Measurements from ENCODE around the gene C11orf21. TPM values are rescaled to one million over a fixed set of nuclear protein-coding genes. Genes with fewer than 3 reads are reported as not detected.
"Not testable (repeated sequence)": the region's sequence is repeated elsewhere in the genome, so short reads cannot be mapped to it uniquely, and the experiment has no call there.

C11orf21 gene
- total RNA-seq, 1 experiment from 2014 or later, result not detected

DNA sequence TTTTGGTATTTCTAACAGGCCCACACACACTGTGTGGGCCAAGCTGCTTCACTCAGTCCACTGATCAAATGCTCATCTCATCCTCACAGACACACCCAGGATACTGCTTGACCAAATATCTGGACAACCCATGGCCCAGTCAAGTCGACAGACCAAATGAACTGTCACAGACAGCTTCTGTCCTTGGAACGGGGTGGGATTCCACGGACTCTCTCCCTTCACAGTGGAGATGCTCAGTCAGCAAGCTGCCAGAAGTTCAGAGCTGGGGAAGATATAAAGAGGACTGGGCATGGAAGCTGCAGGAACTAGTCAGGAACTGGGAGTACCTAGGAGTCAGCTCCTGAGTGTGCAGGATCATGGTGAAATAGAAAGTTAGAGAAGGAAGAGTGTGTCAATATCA lies 40.8 kb upstream of the C11orf21 start:
- H3K9me2 ChIP-seq (replicated peaks; ENCODE audit: insufficient read depth, low read length), result no peaks in the 10 kb centered on the region
- no peaks in the 10 kb centered on the region for H3K4me1 ChIP-seq (ENCODE audit: low read length)
- H3K36me3 ChIP-seq (ENCODE audit: insufficient read depth, low read length), result no peaks in the 10 kb centered on the region
- no peaks in the 10 kb centered on the region for H3K9me3 ChIP-seq (ENCODE audit: low read length)
- no peak overlapping the region for H3K9ac ChIP-seq (ENCODE audit: low read length)
- no peak overlapping the region for H3K4me2 ChIP-seq (ENCODE audit: low read depth, low read length, poor library complexity, severe bottlenecking)
- H4K20me1 ChIP-seq (ENCODE audit: insufficient read depth, low read depth, low read length), result no peaks in the 10 kb centered on the region
- no peaks in the 10 kb centered on the region for H3K27me3 ChIP-seq (ENCODE audit: low read length)
- H3K27ac ChIP-seq (ENCODE audit: low read length), result no peak overlapping the region
- H2AFZ ChIP-seq (ENCODE audit: low read length), result no peak overlapping the region
- no peak overlapping the region for H3K4me3 ChIP-seq (ENCODE audit: low read length)
- no peaks in the 10 kb centered on the region for H3K79me2 ChIP-seq (ENCODE audit: low read length)
- no peak for DNase-seq

DNA sequence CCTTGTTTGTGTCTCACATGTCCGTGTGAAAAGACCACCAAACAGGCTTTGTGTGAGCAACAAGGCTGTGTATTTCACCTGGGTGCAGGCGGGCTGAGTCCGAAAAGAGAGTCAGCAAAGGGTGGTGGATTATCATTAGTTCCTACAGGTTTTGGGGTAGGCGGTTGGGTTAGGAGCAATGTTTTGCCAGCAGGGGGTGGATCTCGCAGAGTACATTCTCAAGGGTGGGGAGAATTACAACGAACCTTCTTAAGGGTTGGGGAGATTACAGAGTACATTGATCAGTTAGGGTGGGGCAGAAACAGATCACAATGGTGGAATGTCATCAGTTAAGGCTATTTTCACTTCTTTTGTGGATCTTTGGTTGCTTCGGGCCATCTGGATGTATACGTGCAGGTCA lies 37.0 kb upstream of the C11orf21 start:
- not testable (repeated sequence) for H3K4me1 ChIP-seq (ENCODE audit: low read length); H3K4me2 ChIP-seq (ENCODE audit: low read depth, low read length, poor library complexity, severe bottlenecking); H3K9ac ChIP-seq (ENCODE audit: low read length); H3K27ac ChIP-seq (ENCODE audit: low read length); H3K79me2 ChIP-seq (ENCODE audit: low read length); H4K20me1 ChIP-seq (ENCODE audit: insufficient read depth, low read depth, low read length); H3K9me3 ChIP-seq (ENCODE audit: low read length); H3K27me3 ChIP-seq (ENCODE audit: low read length); H3K4me3 ChIP-seq (ENCODE audit: low read length); H3K9me2 ChIP-seq (replicated peaks; ENCODE audit: insufficient read depth, low read length); H3K36me3 ChIP-seq (ENCODE audit: insufficient read depth, low read length); H2AFZ ChIP-seq (ENCODE audit: low read length)
- peak; percentile 56 for DNase-seq

DNA sequence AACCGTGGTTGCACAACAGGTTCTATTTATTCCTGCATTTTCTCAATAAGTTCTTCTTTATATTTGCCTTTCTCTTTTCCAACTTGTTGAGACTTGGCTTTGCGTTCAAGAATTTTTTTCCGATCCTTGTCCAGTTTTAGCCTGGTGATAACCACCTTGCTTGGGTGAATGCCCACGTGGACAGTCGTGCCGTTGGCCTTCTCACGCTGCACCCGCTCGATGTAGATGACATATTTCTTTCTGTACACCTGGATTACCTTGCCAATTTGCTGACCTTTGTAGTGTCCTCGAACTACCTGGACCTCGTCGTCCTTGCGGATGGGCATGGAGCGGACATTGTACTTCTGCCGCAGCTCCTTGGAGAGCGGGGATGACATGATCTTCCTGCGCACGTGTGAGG lies 33.6 kb upstream of the C11orf21 start:
- not testable (repeated sequence) for H3K36me3 ChIP-seq (ENCODE audit: insufficient read depth, low read length); H2AFZ ChIP-seq (ENCODE audit: low read length); H3K9ac ChIP-seq (ENCODE audit: low read length); H3K9me3 ChIP-seq (ENCODE audit: low read length); H3K4me1 ChIP-seq (ENCODE audit: low read length); H3K4me2 ChIP-seq (ENCODE audit: low read depth, low read length, poor library complexity, severe bottlenecking); H3K4me3 ChIP-seq (ENCODE audit: low read length); H3K9me2 ChIP-seq (replicated peaks; ENCODE audit: insufficient read depth, low read length); H3K79me2 ChIP-seq (ENCODE audit: low read length); H4K20me1 ChIP-seq (ENCODE audit: insufficient read depth, low read depth, low read length); H3K27ac ChIP-seq (ENCODE audit: low read length); H3K27me3 ChIP-seq (ENCODE audit: low read length); DNase-seq

DNA sequence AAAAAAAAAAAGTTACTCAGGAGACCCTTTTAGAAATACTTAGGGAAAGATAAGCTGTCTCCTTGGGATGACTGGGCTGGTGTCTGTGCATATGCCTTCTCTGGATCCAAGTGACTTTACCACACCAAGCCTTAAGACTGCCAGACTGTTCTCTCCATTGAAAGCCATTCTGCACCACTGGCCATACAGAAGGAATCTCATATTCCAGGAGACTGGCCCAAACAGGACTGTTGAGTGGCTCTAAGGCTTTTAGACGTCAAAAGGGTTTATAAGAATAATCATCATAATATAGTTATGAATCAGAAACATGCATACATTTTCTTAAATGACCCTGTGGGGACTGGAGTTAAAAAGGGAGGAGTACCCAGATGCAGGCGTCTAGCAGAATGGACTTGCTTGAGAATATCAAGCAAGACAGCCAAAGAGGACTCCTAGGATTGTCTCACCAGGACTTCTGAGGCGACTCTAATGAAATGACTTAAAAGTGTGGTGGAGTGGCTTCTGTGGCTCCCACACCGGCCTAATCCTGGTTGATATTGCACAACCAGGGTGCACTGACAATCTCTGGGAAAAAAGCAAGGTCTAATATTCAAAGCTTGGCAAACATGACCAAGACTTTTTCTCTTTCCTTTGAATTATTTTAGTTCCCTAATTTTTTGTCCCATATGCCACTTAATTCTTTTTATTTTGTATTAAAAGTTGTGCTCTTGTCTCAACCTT lies 31.9 kb upstream of the C11orf21 start:
- H3K27me3 ChIP-seq (ENCODE audit: low read length); H3K9ac ChIP-seq (ENCODE audit: low read length); H2AFZ ChIP-seq (ENCODE audit: low read length); H3K27ac ChIP-seq (ENCODE audit: low read length); H3K4me3 ChIP-seq (ENCODE audit: low read length); H3K4me1 ChIP-seq (ENCODE audit: low read length); H4K20me1 ChIP-seq (ENCODE audit: insufficient read depth, low read depth, low read length); H3K36me3 ChIP-seq (ENCODE audit: insufficient read depth, low read length); H3K9me2 ChIP-seq (replicated peaks; ENCODE audit: insufficient read depth, low read length); DNase-seq; H3K9me3 ChIP-seq (ENCODE audit: low read length); H3K79me2 ChIP-seq (ENCODE audit: low read length); H3K4me2 ChIP-seq (ENCODE audit: low read depth, low read length, poor library complexity, severe bottlenecking): not testable (repeated sequence)

DNA sequence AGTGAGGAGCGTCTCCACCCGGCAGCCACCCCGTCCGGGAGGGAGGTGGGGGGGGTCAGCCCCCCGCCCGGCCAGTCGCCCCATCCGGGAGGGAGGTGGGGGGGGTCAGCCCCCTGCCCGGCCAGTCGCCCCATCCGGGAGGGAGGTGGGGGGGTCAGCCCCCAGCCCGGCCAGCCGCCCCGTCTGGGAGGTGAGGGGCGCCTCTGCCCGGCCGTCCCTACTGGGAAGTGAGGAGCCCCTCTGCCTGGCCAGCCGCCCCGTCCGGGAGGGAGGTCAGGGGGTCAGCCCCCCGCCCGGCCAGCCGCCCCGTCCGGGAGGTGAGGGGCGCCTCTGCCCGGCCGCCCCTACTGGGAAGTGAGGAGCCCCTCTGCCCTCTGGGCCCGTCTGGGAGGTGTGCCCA lies 30.9 kb upstream of the C11orf21 start:
- H3K4me3 ChIP-seq (ENCODE audit: low read length); H3K79me2 ChIP-seq (ENCODE audit: low read length): not testable (repeated sequence)

DNA sequence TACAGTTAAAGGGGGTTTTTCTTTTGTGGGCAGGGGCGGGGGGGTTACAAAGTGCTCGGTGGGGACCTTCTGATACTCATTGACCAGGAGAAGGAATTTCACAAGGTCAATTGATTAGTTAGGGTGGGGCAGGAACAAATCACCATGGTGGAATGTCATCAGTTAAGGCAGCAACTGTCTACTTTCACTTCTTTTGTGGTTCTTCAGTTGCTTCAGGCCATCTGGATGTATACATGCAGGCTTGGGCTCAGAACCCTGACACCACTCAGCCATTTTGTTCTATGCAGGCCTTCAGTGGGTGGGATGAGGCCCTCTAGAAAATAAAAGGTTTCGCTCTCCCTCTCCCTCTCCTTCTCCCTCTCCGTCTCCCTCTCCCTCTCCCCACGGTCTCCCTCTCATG lies 29.7 kb upstream of the C11orf21 start:
- Histone ChIP-seq H3K9me2 (replicated peaks; ENCODE audit: insufficient read depth, low read length) (no peaks in the 10 kb centered on the region), H3K27me3 (ENCODE audit: low read length) (no peaks in the 10 kb centered on the region), H3K27ac (ENCODE audit: low read length) (no peak overlapping the region), H4K20me1 (ENCODE audit: insufficient read depth, low read depth, low read length) (no peaks in the 10 kb centered on the region), H2AFZ (ENCODE audit: low read length) (no peak overlapping the region), H3K4me1 (ENCODE audit: low read length) (no peaks in the 10 kb centered on the region), H3K79me2 (ENCODE audit: low read length) (no peaks in the 10 kb centered on the region), H3K9ac (ENCODE audit: low read length) (no peak overlapping the region), H3K4me2 (ENCODE audit: low read depth, low read length, poor library complexity, severe bottlenecking) (no peak overlapping the region), H3K9me3 (ENCODE audit: low read length) (no peaks in the 10 kb centered on the region), H3K4me3 (ENCODE audit: low read length) (no peak overlapping the region), H3K36me3 (ENCODE audit: insufficient read depth, low read length) (no peaks in the 10 kb centered on the region)
- no peak for DNase-seq

More for the DNA sequence above, 30.9 kb upstream of the C11orf21 start:
- not testable (repeated sequence) for H3K36me3 ChIP-seq (ENCODE audit: insufficient read depth, low read length); DNase-seq; H4K20me1 ChIP-seq (ENCODE audit: insufficient read depth, low read depth, low read length); H3K9me2 ChIP-seq (replicated peaks; ENCODE audit: insufficient read depth, low read length); H3K4me2 ChIP-seq (ENCODE audit: low read depth, low read length, poor library complexity, severe bottlenecking); H3K4me1 ChIP-seq (ENCODE audit: low read length); H3K27ac ChIP-seq (ENCODE audit: low read length); H2AFZ ChIP-seq (ENCODE audit: low read length); H3K9ac ChIP-seq (ENCODE audit: low read length); H3K9me3 ChIP-seq (ENCODE audit: low read length); H3K27me3 ChIP-seq (ENCODE audit: low read length)

DNA sequence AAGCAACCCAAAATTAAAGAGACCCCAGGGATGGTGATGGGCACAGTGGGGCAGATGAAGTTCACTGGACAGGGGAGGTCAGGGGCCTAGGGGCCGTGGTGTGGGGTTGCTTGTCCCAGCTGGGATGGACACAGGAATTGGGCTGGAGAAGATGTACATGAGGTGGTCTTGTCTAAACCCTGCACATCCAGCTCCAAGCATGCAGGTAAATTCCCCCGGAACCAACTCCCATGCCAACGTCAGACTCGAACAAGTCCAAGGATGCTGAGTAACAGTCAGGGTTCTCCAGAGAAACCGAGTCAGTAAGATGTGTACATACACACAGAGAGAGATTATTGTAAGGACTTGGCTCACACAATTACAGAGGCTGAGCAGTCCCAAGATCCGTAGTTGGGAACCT lies 29.0 kb upstream of the C11orf21 start:
- H3K4me2 ChIP-seq (ENCODE audit: low read depth, low read length, poor library complexity, severe bottlenecking), result no peak overlapping the region
- no peaks in the 10 kb centered on the region for H3K36me3 ChIP-seq (ENCODE audit: insufficient read depth, low read length)
- no peak overlapping the region for H3K4me3 ChIP-seq (ENCODE audit: low read length)
- H3K27ac ChIP-seq (ENCODE audit: low read length), result no peak overlapping the region
- no peak for DNase-seq
- no peak overlapping the region for H2AFZ ChIP-seq (ENCODE audit: low read length)
- H3K9ac ChIP-seq (ENCODE audit: low read length), result no peak overlapping the region
- no peaks in the 10 kb centered on the region for H3K9me3 ChIP-seq (ENCODE audit: low read length)
- no peaks in the 10 kb centered on the region for H3K27me3 ChIP-seq (ENCODE audit: low read length)
- H3K9me2 ChIP-seq (replicated peaks; ENCODE audit: insufficient read depth, low read length), result no peaks in the 10 kb centered on the region
- H3K79me2 ChIP-seq (ENCODE audit: low read length), result no peaks in the 10 kb centered on the region
- H4K20me1 ChIP-seq (ENCODE audit: insufficient read depth, low read depth, low read length), result no peaks in the 10 kb centered on the region
- H3K4me1 ChIP-seq (ENCODE audit: low read length), result no peaks in the 10 kb centered on the region

DNA sequence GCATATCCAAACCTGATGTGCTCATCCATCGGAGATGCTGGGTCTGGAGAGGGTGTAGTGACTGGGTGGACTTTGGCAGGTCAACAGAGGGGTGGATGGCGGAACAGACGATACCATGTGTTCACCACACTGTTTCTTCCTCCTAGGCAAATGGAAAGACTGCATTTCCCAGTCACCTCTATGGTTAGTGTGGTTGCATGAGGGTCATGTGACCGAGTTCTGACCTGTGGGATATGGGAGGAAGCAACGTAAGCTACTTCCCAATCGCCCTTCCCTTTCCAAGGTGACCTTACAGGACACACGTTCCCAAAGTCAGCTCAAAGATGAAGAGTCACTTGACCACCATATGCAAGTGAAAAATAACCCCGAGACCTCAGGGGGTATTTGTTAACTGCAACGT lies 27.8 kb upstream of the C11orf21 start:
- Histone ChIP-seq H3K9me3 (ENCODE audit: low read length) (no peaks in the 10 kb centered on the region), H3K36me3 (ENCODE audit: insufficient read depth, low read length) (no peaks in the 10 kb centered on the region), H3K79me2 (ENCODE audit: low read length) (no peaks in the 10 kb centered on the region), H3K4me3 (ENCODE audit: low read length) (no peak overlapping the region), H4K20me1 (ENCODE audit: insufficient read depth, low read depth, low read length) (no peaks in the 10 kb centered on the region), H3K9me2 (replicated peaks; ENCODE audit: insufficient read depth, low read length) (no peaks in the 10 kb centered on the region), H3K27ac (ENCODE audit: low read length) (no peak overlapping the region), H3K9ac (ENCODE audit: low read length) (no peak overlapping the region), H3K4me2 (ENCODE audit: low read depth, low read length, poor library complexity, severe bottlenecking) (no peak overlapping the region), H2AFZ (ENCODE audit: low read length) (no peak overlapping the region), H3K4me1 (ENCODE audit: low read length) (no peaks in the 10 kb centered on the region), H3K27me3 (ENCODE audit: low read length) (no peaks in the 10 kb centered on the region)
- no peak for DNase-seq
